GM12892 (cell line): Measurements from ENCODE around the gene NACC2.

Source experiments
- POLR2A ChIP-seq: IDR thresholded peaks from 2 replicates; pipeline ENCODE4 v1.6.1; 2011; ENCODE audit warnings: low read depth, low read length, control low read depth
- POLR2AphosphoS5 ChIP-seq: IDR thresholded peaks from 2 replicates; pipeline ENCODE4 v1.6.1; 2011; ENCODE audit warnings: low read depth, low read length, control low read depth

DNA sequence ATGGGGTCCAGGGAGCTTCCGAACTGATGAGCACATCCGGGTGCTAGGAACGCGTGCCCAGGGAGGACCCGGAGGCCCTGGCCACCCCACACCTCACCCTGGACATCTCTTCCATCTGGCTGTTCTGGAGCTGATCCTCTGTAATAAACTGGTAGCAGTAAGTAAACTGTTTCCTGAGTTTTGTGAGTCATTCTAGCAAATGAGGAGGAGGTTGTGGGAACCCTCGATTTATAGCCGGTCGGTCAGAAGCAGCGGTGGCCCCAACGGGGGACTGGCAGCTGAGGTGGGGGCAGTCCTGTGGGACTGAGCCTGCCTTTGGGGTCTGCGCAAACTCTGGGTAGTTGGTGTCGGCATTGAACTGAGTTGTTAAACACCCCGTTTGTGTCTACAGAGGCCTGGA, 118.6 kb downstream of the NACC2 start:
- no peak for TF ChIP-seq POLR2A
- no peak for TF ChIP-seq POLR2AphosphoS5
